ENCODE measurements around the gene SENP5. TPM values are rescaled to one million over a fixed set of nuclear protein-coding genes. Genes with fewer than 3 reads are reported as not detected.
A peak's percentile ranks its signal among the peaks of the same experiment; 100 is the strongest.

SENP5 gene
- total RNA-seq, 1 experiment from 2014 or later = 30.4 TPM

DNA sequence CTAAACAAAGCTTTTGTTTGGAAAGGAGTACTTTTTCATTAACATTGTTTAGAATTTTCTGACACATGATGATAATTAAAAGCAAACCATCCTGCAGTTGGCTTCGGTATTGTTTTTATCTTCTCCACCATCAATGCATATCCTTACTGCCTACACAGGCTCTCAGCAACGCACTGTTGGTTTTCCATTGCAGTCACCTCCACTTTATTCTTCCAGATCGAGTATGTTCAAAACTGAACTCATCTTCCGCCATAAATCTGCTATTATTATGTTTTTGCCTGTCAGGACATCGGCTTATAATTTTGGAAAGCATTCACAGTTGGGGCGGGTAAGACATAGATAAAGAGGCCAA lies 589 bp upstream of the SENP5 start:
- peaks cover 2 to 4% (median 3%) of the 10 kb centered on the region in 3 experiments; a peak in 5 of 7 replicates for H3K36me3 Mint-ChIP-seq (ENCODE audit: insufficient read depth in 1 of 3, low read depth in 3 of 3)
- H3K4me1 Mint-ChIP-seq = peaks cover 6 to 11% of the 10 kb centered on the region in 2 experiments; a peak in 3 of 4 replicates
- H2AK5ac ChIP-seq (ENCODE audit: insufficient read length, low read length) = no peak overlapping the region
- H3K79me2 ChIP-seq (ENCODE audit: insufficient read depth, low read length) = peaks cover 20% of the 10 kb centered on the region; the same call in 1 of the 2 replicates
- no peak overlapping the region for H3K56ac ChIP-seq (ENCODE audit: insufficient read length, low read depth, low read length)
- no peak overlapping the region for H2BK12ac ChIP-seq (ENCODE audit: insufficient read length, low read depth, low read length)
- H3K23me2 ChIP-seq (ENCODE audit: insufficient read length, low read depth, low read length, poor library complexity, severe bottlenecking) = peaks cover 5% of the 10 kb centered on the region
- WGBS (ENCODE audit: extremely low coverage, insufficient read length, low lambda C conversion rate) = no CpG with 5 or more reads among the region's 6 CpGs
- no peak overlapping the region for H2BK20ac ChIP-seq (ENCODE audit: low read depth, low read length, poor library complexity, severe bottlenecking)
- H3K27me3 ChIP-seq (ENCODE audit: insufficient read depth, low read length) = no peaks in the 10 kb centered on the region
- H3K18ac ChIP-seq (ENCODE audit: insufficient read length, low read depth, low read length) = no peak overlapping the region
- H4K5ac ChIP-seq (ENCODE audit: insufficient read length, low read depth, low read length) = no peak overlapping the region
- H3K27ac Mint-ChIP-seq = peak overlapping the region; percentile 95 to 97 (median 97); a peak in 6 of 7 replicates
- H2BK15ac ChIP-seq (ENCODE audit: low read depth, low read length) = no peak overlapping the region
- H4K20me1 ChIP-seq (ENCODE audit: control insufficient read depth, insufficient read depth, insufficient read length) = no peaks in the 10 kb centered on the region
- H3K4me3 Mint-ChIP-seq = peak overlapping the region; percentile 86 to 96
- H3K23ac ChIP-seq (ENCODE audit: insufficient read length, low read depth, low read length) = no peak overlapping the region
- TF ChIP-seq, protein P1, sequence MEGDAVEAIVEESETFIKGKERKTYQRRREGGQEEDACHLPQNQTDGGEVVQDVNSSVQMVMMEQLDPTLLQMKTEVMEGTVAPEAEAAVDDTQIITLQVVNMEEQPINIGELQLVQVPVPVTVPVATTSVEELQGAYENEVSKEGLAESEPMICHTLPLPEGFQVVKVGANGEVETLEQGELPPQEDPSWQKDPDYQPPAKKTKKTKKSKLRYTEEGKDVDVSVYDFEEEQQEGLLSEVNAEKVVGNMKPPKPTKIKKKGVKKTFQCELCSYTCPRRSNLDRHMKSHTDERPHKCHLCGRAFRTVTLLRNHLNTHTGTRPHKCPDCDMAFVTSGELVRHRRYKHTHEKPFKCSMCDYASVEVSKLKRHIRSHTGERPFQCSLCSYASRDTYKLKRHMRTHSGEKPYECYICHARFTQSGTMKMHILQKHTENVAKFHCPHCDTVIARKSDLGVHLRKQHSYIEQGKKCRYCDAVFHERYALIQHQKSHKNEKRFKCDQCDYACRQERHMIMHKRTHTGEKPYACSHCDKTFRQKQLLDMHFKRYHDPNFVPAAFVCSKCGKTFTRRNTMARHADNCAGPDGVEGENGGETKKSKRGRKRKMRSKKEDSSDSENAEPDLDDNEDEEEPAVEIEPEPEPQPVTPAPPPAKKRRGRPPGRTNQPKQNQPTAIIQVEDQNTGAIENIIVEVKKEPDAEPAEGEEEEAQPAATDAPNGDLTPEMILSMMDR (conservative IDR thresholded peaks at IDR 0.05) = no peak
- H2AFZ ChIP-seq (ENCODE audit: low read length) = no peak overlapping the region
- peaks cover 3% of the 10 kb centered on the region for H3K79me1 ChIP-seq (ENCODE audit: insufficient read depth, low read depth, low read length, poor library complexity, severe bottlenecking)
- no peak overlapping the region for H3K14ac ChIP-seq (ENCODE audit: insufficient read depth, low read length)
- no peaks in the 10 kb centered on the region for H3K9me3 ChIP-seq (ENCODE audit: control insufficient read depth, low read depth, low read length)
- no peaks in the 10 kb centered on the region for H3K4me1 ChIP-seq (ENCODE audit: insufficient read depth, low read length)
- peak overlapping the region; percentile 43 for H3K27ac ChIP-seq (ENCODE audit: insufficient read length, low read depth, low read length)
- H3K4ac ChIP-seq (ENCODE audit: low read depth, low read length) = no peak overlapping the region
- peaks cover 10 to 16% of the 10 kb centered on the region in 2 experiments; a peak in 4 of 5 replicates for H3K9me3 Mint-ChIP-seq
- H3T11ph ChIP-seq (ENCODE audit: low read length) = no peak overlapping the region
- H3K27me3 Mint-ChIP-seq (ENCODE audit: low read depth) = no peaks in the 10 kb centered on the region
- no peak overlapping the region for H4K8ac ChIP-seq (replicated peaks; ENCODE audit: insufficient read length, low read depth, low read length)
- H4K91ac ChIP-seq (ENCODE audit: insufficient read length, low read depth, low read length) = no peak overlapping the region
- H3K9ac ChIP-seq (ENCODE audit: extremely low read depth, insufficient read length, low read length) = peak overlapping the region; percentile 74
- peak overlapping the region; percentile 92 for H3K4me2 ChIP-seq (ENCODE audit: insufficient read depth, insufficient read length, low read length)
- H2BK120ac ChIP-seq (ENCODE audit: low read depth, low read length, poor library complexity, severe bottlenecking) = no peak overlapping the region
- no peak for DNase-seq
- H2BK5ac ChIP-seq (ENCODE audit: insufficient read length, low read length) = no peak overlapping the region

Data from H9 (cell line).